Measurements from ENCODE around the gene ATP11C.

- TF ChIP-seq CTCF (IDR thresholded peaks at IDR 0.05) (no peak), POLR2A (IDR thresholded peaks at IDR 0.05) (no peak)
These were observed 12.2 kb upstream of the ATP11C start for GRCh38 chrX:139945075-139945474.

Data from thyroid gland (tissue), 4 donors.